ENCODE measurements around the gene MST1. TPM values are rescaled to one million over a fixed set of nuclear protein-coding genes. Genes with fewer than 3 reads are reported as not detected.

The MST1 gene
- total RNA-seq, 2 experiments from 2014 or later = 8.6 to 12.4 TPM

GRCh38 chr3:49716691-49717210 is 27.5 kb upstream of the MST1 start:
- ChIA-PET CTCF (no interaction called here), POLR2A (interaction anchor here (1.3 kb wide), 1 partner anchor 9 kb away, joined by 5 read pairs; no protein-coding TSS in a partner anchor)
- Mint-ChIP-seq H3K9me3 (no peaks in the 10 kb centered on the region), H3K4me1 (peaks cover 43% of the 10 kb centered on the region), H3K27ac (no peak overlapping the region), H3K36me3 (ENCODE audit: low read depth) (peaks cover 29% of the 10 kb centered on the region), H3K4me3 (no peak overlapping the region), H3K27me3 (no peaks in the 10 kb centered on the region)
- DNase-seq = no peak

GRCh38 chr3:49716169-49716568 is 26.9 kb upstream of the MST1 start:
- Mint-ChIP-seq H3K27ac (no peak overlapping the region), H3K9me3 (no peaks in the 10 kb centered on the region), H3K36me3 (ENCODE audit: low read depth) (peaks cover 25% of the 10 kb centered on the region), H3K4me1 (peaks cover 46% of the 10 kb centered on the region), H3K4me3 (no peak overlapping the region), H3K27me3 (no peaks in the 10 kb centered on the region)
- ChIA-PET CTCF (no interaction called here), POLR2A (no interaction called here)
- no peak for DNase-seq

- Mint-ChIP-seq H3K4me3 (no peak overlapping the region), H3K4me1 (peaks cover 42% of the 10 kb centered on the region), H3K27ac (no peak overlapping the region), H3K27me3 (no peaks in the 10 kb centered on the region), H3K36me3 (ENCODE audit: low read depth) (peaks cover 20% of the 10 kb centered on the region), H3K9me3 (no peaks in the 10 kb centered on the region)
- ChIA-PET POLR2A (no interaction called here), CTCF (no interaction called here)
- DNase-seq = no peak
Measured at GRCh38 chr3:49715611-49716121, 26.4 kb upstream of the MST1 start.

GRCh38 chr3:49714728-49715550 is 25.7 kb upstream of the MST1 start:
- Mint-ChIP-seq H3K27me3 (no peaks in the 10 kb centered on the region), H3K4me1 (peaks cover 37% of the 10 kb centered on the region), H3K36me3 (ENCODE audit: low read depth) (peaks cover 13% of the 10 kb centered on the region), H3K9me3 (no peaks in the 10 kb centered on the region), H3K4me3 (no peak overlapping the region), H3K27ac (no peak overlapping the region)
- ChIA-PET POLR2A (no interaction called here), CTCF (no interaction called here)
- no peak for DNase-seq

GRCh38 chr3:49713336-49714105 is 24.2 kb upstream of the MST1 start:
- Mint-ChIP-seq H3K9me3 (no peaks in the 10 kb centered on the region), H3K27me3 (no peaks in the 10 kb centered on the region), H3K4me1 (peaks cover 23% of the 10 kb centered on the region), H3K27ac (no peak overlapping the region), H3K4me3 (no peak overlapping the region), H3K36me3 (ENCODE audit: low read depth) (peaks cover 6% of the 10 kb centered on the region)
- POLR2A ChIA-PET = interaction anchor here (0.6 to 1.5 kb wide), 3 partner anchors 10 to 443 kb away, joined by 3 to 7 read pairs (median 4); partner anchors contain the start of genes GMPPB and IP6K1
- CTCF ChIA-PET = interaction anchor here (1.1 kb wide), 1 partner anchor 174 kb away, joined by 4 read pairs; no protein-coding TSS in a partner anchor
- no peak for DNase-seq

GRCh38 chr3:49712631-49713317 is 23.5 kb upstream of the MST1 start:
- Mint-ChIP-seq H3K36me3 (ENCODE audit: low read depth) (peaks cover 5% of the 10 kb centered on the region), H3K4me1 (peaks cover 22% of the 10 kb centered on the region), H3K9me3 (no peaks in the 10 kb centered on the region), H3K4me3 (no peak overlapping the region), H3K27ac (no peak overlapping the region), H3K27me3 (no peaks in the 10 kb centered on the region)
- ChIA-PET CTCF (interaction anchor here (0.5 to 1.1 kb wide), 3 partner anchors 21 to 173 kb away, joined by 3 to 5 read pairs (median 4); no protein-coding TSS in a partner anchor), POLR2A (interaction anchor here (0.6 to 1.7 kb wide), 6 partner anchors 8 to 442 kb away, joined by 3 to 7 read pairs (median 4); partner anchors contain the start of genes GMPPB and IP6K1)
- no peak for DNase-seq

GRCh38 chr3:49712166-49712565 is 22.9 kb upstream of the MST1 start:
- Mint-ChIP-seq H3K36me3 (ENCODE audit: low read depth) (peaks cover 3% of the 10 kb centered on the region), H3K9me3 (no peaks in the 10 kb centered on the region), H3K27me3 (no peaks in the 10 kb centered on the region), H3K4me3 (no peak overlapping the region), H3K27ac (no peak overlapping the region), H3K4me1 (peaks cover 18% of the 10 kb centered on the region)
- no peak for DNase-seq
- ChIA-PET POLR2A (interaction anchor here (1.1 to 1.7 kb wide), 4 partner anchors 9 to 74 kb away, joined by 4 to 6 read pairs (median 4); partner anchors contain the start of genes GMPPB and IP6K1), CTCF (interaction anchor here (0.5 to 1.1 kb wide), 2 partner anchors 40 to 172 kb away, joined by 4 to 5 read pairs; no protein-coding TSS in a partner anchor)

GRCh38 chr3:49711489-49711888 is 22.2 kb upstream of the MST1 start:
- DNase-seq = no peak
- Mint-ChIP-seq H3K4me3 (no peak overlapping the region), H3K36me3 (ENCODE audit: low read depth) (peaks cover 3% of the 10 kb centered on the region), H3K27me3 (no peaks in the 10 kb centered on the region), H3K27ac (no peak overlapping the region), H3K9me3 (no peaks in the 10 kb centered on the region), H3K4me1 (peaks cover 18% of the 10 kb centered on the region)
- POLR2A ChIA-PET = interaction anchor here (1.5 to 1.7 kb wide), 2 partner anchors 10 to 12 kb away, joined by 4 to 6 read pairs; partner anchors contain the start of gene GMPPB
- CTCF ChIA-PET = no interaction called here

GRCh38 chr3:49709852-49710251 is 20.6 kb upstream of the MST1 start:
- no peaks in the 10 kb centered on the region for H3K27me3 Mint-ChIP-seq
- ChIA-PET CTCF (no interaction called here), POLR2A (no interaction called here)
- H3K36me3 Mint-ChIP-seq (ENCODE audit: low read depth) = peaks cover 3% of the 10 kb centered on the region
- H3K4me1 Mint-ChIP-seq = peaks cover 18% of the 10 kb centered on the region
- no peak for DNase-seq
- H3K9me3 Mint-ChIP-seq = no peaks in the 10 kb centered on the region
- no peak overlapping the region for H3K4me3 Mint-ChIP-seq
- no peak overlapping the region for H3K27ac Mint-ChIP-seq

GRCh38 chr3:49707113-49707480 is 17.8 kb upstream of the MST1 start:
- Mint-ChIP-seq H3K36me3 (ENCODE audit: low read depth) (peaks cover 6% of the 10 kb centered on the region), H3K4me3 (no peak overlapping the region), H3K27me3 (no peaks in the 10 kb centered on the region), H3K4me1 (peaks cover 8% of the 10 kb centered on the region), H3K9me3 (no peaks in the 10 kb centered on the region), H3K27ac (no peak overlapping the region)
- CTCF ChIA-PET = no interaction called here
- DNase-seq = no peak
- POLR2A ChIA-PET = interaction anchor here (1.4 kb wide), 1 partner anchor 10 kb away, joined by 5 read pairs; no protein-coding TSS in a partner anchor

- ChIA-PET POLR2A (interaction anchor here (0.9 kb wide), 1 partner anchor 17 kb away, joined by 3 read pairs; the partner anchor contains the start of gene GMPPB), CTCF (no interaction called here)
- DNase-seq = no peak
- H3K4me1 Mint-ChIP-seq = peaks cover 4% of the 10 kb centered on the region
- H3K36me3 Mint-ChIP-seq (ENCODE audit: low read depth) = peaks cover 6% of the 10 kb centered on the region
- H3K4me3 Mint-ChIP-seq = no peak overlapping the region
- no peak overlapping the region for H3K27ac Mint-ChIP-seq
- H3K9me3 Mint-ChIP-seq = no peaks in the 10 kb centered on the region
- H3K27me3 Mint-ChIP-seq = no peaks in the 10 kb centered on the region
Measured at GRCh38 chr3:49706456-49707112, 17.3 kb upstream of the MST1 start.

- DNase-seq = no peak
- no peaks in the 10 kb centered on the region for H3K9me3 Mint-ChIP-seq
- no peak overlapping the region for H3K27ac Mint-ChIP-seq
- H3K4me3 Mint-ChIP-seq = no peak overlapping the region
- ChIA-PET POLR2A (interaction anchor here (0.9 kb wide), 1 partner anchor 18 kb away, joined by 3 read pairs; the partner anchor contains the start of gene GMPPB), CTCF (no interaction called here)
- H3K36me3 Mint-ChIP-seq (ENCODE audit: low read depth) = peaks cover 6% of the 10 kb centered on the region
- no peaks in the 10 kb centered on the region for H3K4me1 Mint-ChIP-seq
- no peaks in the 10 kb centered on the region for H3K27me3 Mint-ChIP-seq
Measured at GRCh38 chr3:49705390-49705960, 16.2 kb upstream of the MST1 start.

Data from activated CD4-positive, alpha-beta memory T cell treated with anti-CD3 and anti-CD28 coated beads, Interleukin-2, amount 10 ng/mL, durations not matched to agents 7 days and 5 days (primary cell).